HG02763 (cell line): ENCODE measurements around the gene GOLGA1.
"Not testable (repeated sequence)": the region's sequence is repeated elsewhere in the genome, so short reads cannot be mapped to it uniquely, and the experiment has no call there.

Experiments used
- ATAC-seq: cut with Tn5 transposase; IDR thresholded peaks from one replicate; pipeline ENCODE4 v1.9.1; 2021; ENCODE audit warnings: mild to moderate bottlenecking, moderate library complexity; ENCODE audit not compliant: unreplicated experiment

GOLGA1 gene

DNA sequence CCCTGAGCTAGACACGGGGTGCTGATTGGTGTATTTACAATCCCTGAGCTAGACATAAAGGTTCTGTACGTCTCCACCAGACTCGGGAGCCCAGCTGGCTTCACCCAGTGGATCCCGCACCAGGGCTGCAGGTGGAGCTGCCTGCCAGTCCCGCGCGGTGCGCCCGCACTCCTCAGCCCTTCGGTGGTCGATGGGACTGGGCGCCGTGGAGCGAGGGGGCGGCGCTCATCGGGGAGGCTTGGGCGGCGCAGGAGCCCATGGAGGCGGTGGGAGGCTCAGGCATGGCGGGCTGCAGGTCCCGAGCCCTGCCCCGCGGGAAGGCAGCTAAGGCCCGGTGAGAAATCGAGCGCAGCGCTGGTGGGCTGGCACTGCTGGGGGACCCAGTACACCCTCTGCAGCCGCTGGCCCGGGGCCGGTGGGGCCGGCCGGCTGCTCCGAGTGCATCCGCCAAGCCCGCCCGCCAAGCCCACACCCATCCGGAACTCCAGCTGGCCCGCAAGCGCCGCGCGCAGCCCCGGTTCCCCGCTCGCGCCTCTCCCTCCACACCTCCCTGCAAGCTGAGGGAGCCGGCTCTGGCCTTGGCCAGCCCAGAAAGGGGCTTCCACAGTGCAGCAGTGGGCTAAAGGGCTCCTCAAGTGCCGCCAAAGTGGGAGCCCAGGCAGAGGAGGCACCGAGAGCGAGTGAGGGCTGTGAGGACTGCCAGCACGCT is 102.2 kb downstream of the GOLGA1 start:
- ATAC-seq = not testable (repeated sequence)

GRCh38 chr9:124838132-124838531 is 102.8 kb downstream of the GOLGA1 start:
- ATAC-seq = not testable (repeated sequence)

- ATAC-seq = no peak
Measured at GRCh38 chr9:124835026-124835557, 105.8 kb downstream of the GOLGA1 start.

- ATAC-seq = no peak
Measured at GRCh38 chr9:124834591-124834990, 106.3 kb downstream of the GOLGA1 start.

DNA sequence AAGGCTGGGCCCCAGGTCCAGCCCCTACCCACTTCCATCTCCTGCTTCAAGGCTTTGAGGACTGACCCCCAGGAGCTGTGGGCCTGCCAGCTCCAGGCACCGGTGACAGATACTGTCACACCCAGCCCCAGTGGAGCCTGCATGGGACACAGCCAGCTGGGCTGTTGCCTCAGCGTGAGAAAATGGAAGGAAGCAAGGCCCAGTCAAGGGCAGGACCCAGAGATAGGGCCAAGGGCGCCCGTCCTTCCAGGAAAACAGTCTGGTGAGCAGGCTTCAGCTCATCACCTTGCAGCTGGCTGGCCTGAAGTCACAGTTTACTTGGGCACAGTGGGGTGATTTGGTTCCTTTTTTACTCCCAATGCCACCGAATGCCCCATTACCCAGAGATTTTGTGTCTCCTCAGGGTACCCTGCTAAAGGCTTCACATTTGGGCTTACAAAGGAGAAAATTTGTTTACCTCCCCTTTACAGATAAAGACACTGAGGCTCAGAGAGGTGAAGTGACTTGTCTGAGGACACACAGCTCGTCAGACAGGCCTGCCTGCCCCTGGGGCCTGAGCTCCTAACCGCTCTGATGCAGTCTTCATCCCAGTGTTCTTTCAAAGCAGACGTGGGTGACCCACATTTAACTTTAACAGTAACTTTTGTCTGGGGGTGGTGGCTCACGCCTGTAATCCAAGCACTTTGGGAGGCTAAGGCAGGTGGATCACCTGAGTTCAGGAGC is 109.1 kb downstream of the GOLGA1 start:
- no peak for ATAC-seq

DNA sequence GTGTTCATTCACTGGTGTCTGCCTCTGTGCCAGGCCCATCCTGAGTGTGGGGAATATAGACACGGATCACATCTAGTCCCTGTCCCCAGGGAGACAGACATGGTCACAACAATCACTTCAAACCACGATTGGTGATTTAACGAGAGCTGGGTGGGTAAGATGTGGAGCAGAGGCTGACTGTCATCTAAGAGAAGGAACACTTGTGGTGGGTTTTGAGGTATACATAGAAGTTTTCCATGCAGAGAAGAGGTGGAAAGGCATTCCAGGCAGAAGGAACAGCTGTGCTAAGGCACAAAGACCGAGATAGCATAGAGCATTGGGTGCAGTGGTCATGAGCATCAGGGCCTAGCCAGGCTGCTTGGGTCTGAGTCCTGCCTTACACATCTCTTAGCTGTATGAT is 110.3 kb downstream of the GOLGA1 start:
- ATAC-seq = no peak

GRCh38 chr9:124829334-124829669 is 111.6 kb downstream of the GOLGA1 start:
- no peak for ATAC-seq

DNA sequence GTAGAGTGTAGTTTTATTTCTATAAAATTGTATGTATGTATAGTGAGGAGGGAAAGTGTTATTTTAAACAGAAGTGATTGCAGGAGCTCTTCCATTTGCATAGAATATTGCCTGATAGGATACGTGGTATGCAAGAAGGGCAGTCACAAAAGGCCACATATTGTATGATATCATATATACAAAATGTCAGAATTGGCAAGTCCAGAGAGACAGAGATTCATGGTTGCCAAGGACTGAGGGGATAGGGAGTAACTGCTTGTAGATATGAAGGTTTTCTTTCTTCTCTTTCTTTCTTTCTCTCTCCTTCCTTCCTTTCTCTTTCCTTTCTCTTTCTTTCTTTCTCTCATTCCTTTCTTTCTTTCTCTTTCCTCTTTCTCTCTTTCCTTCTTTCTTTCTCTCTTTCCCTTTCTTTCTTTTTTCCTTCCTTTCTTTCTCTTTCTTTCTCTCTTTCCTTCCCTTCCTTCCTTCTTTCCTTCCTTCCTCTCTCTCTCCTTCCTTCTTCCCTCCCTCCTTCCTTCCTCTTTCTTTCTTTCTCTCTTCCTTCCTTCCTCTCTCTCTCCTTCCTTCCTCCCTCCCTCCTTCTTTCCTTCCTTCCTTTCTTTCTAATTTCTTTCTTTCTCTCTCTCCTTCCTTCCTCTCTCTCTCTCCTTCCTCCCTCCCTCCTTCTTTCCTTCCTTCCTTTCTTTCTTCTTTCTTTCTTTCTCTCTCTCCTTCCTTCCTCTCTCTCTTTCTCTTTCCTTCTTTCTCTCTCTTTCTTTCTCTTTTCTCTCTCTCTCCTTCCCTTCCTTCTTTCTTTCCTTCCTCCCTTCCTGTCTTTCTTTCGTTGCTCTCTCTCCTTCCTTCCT is 112.2 kb downstream of the GOLGA1 start:
- no peak for ATAC-seq
